H1 (cell line): ENCODE results near the gene FCRL4.

ENCODE experiments used
- CEBPB ChIP-seq: IDR thresholded peaks from 2 replicates; pipeline ENCODE4 v1.6.1; 2012; ENCODE audit warnings: low read depth, low read length
- EP300 ChIP-seq, 2 experiments: IDR thresholded peaks; 1 replicate in 1 of 2; 2 replicates in 1 of 2; pipeline ENCODE4 v1.6.1; 2011 to 2012; ENCODE audit warnings: low read depth in 2 of 2, low read length in 2 of 2, mild to moderate bottlenecking in 2 of 2, borderline replicate concordance in 1 of 2, inconsistent platforms in 1 of 2, moderate library complexity in 1 of 2
- EZH2 ChIP-seq: fragments of 200-600 bp; sonication (generic); IDR thresholded peaks from 2 replicates; pipeline ENCODE4 v1.7.1; 2012; ENCODE audit warnings: low read depth, mild to moderate bottlenecking, moderate library complexity, low read length, inconsistent platforms; ENCODE audit not compliant: severe bottlenecking
- GABPA ChIP-seq: IDR thresholded peaks from 2 replicates; pipeline ENCODE4 v1.6.1; 2011; ENCODE audit warnings: mild to moderate bottlenecking, low read length, moderate library complexity, borderline replicate concordance; ENCODE audit not compliant: insufficient read depth
- KDM1A ChIP-seq: fragments of 200-600, 300-600 bp; sonication (generic); IDR thresholded peaks from 2 replicates; pipeline ENCODE4 v1.7.1; 2016; ENCODE audit warnings: mild to moderate bottlenecking, low read length, borderline replicate concordance
- KDM5A ChIP-seq: fragments of 200-600 bp; IDR thresholded peaks from 2 replicates; pipeline ENCODE4 v1.7.1; 2012; ENCODE audit warnings: mild to moderate bottlenecking, low read length, inconsistent platforms, mixed read lengths
- POLR2AphosphoS5 ChIP-seq: IDR thresholded peaks from 2 replicates; pipeline ENCODE4 v1.6.1; 2011; ENCODE audit warnings: low read depth, low read length
- RAD21 ChIP-seq, 2 experiments: IDR thresholded peaks in 1 of 2; conservative IDR thresholded peaks in 1 of 2; 2 replicates each; pipeline ENCODE4 v1.6.1; 2011; ENCODE audit warnings: low read depth in 2 of 2, low read length in 2 of 2, improper control_type of control experiment in 1 of 2, inconsistent platforms in 1 of 2, mild to moderate bottlenecking in 1 of 2, moderate library complexity in 1 of 2
- RFX5 ChIP-seq: IDR thresholded peaks from 2 replicates; pipeline ENCODE4 v1.6.1; 2011; ENCODE audit warnings: low read depth, low read length, improper control_type of control experiment, borderline replicate concordance
- TAF1 ChIP-seq: IDR thresholded peaks from 2 replicates; pipeline ENCODE4 v1.6.1; 2011; ENCODE audit warnings: mild to moderate bottlenecking, low read depth, low read length
- TF ChIP-seq, protein P1 (sequence below), 3 experiments: IDR thresholded peaks; 1 replicate in 2 of 3; 2 replicates in 1 of 3; pipeline versions ENCODE4 v1.5.1 to v1.6.1; 2011; ENCODE audit warnings: low read length in 3 of 3, mild to moderate bottlenecking in 3 of 3, inconsistent platforms in 2 of 3, low read depth in 1 of 3, moderate library complexity in 1 of 3; ENCODE audit not compliant: insufficient read depth in 1 of 3; ENCODE audit errors: control extremely low read depth in 1 of 3

DNA sequence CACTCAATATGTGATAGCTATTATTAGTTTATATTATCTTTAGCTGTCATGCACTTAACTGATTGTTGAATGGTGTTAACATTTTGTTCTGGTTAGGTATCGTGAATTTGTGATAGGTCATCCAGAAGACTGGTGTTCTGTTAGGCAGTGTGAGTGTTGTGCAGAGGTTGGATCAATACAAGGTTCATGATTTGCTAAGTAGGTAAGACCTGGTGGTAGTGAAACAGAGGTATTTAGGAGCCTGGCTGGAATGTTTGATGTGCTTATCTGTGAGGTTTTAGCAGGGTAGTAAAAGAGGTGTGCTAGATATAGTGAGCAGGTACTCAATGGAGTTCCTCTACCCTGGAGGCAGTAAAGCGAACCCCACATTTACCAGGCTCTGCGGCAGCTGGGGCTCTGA lies 20.3 kb upstream of the FCRL4 start:
- no peak for TF ChIP-seq POLR2AphosphoS5
- TF ChIP-seq RFX5, result no peak
- TF ChIP-seq, protein P1, sequence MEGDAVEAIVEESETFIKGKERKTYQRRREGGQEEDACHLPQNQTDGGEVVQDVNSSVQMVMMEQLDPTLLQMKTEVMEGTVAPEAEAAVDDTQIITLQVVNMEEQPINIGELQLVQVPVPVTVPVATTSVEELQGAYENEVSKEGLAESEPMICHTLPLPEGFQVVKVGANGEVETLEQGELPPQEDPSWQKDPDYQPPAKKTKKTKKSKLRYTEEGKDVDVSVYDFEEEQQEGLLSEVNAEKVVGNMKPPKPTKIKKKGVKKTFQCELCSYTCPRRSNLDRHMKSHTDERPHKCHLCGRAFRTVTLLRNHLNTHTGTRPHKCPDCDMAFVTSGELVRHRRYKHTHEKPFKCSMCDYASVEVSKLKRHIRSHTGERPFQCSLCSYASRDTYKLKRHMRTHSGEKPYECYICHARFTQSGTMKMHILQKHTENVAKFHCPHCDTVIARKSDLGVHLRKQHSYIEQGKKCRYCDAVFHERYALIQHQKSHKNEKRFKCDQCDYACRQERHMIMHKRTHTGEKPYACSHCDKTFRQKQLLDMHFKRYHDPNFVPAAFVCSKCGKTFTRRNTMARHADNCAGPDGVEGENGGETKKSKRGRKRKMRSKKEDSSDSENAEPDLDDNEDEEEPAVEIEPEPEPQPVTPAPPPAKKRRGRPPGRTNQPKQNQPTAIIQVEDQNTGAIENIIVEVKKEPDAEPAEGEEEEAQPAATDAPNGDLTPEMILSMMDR (IDR thresholded peaks at IDR 0.05; ENCODE audit: control extremely low read depth in 1 of 3, insufficient read depth in 1 of 3, low read depth in 1 of 3, low read length in 3 of 3), result no peak
- TF ChIP-seq TAF1, result no peak
- no peak for TF ChIP-seq CEBPB
- no peak for TF ChIP-seq RAD21 (IDR thresholded peaks at IDR 0.05 in 1 of 2, conservative IDR thresholded peaks at IDR 0.05 in 1 of 2; ENCODE audit: low read depth in 2 of 2, low read length in 2 of 2)
- TF ChIP-seq EZH2, result no peak
- TF ChIP-seq GABPA, result no peak
- no peak for TF ChIP-seq KDM1A
- TF ChIP-seq EP300 (IDR thresholded peaks at IDR 0.05; ENCODE audit: borderline replicate concordance in 1 of 2, low read depth in 2 of 2, low read length in 2 of 2), result no peak
- no peak for TF ChIP-seq KDM5A
